ENCODE results near the gene POLE3.

DNA sequence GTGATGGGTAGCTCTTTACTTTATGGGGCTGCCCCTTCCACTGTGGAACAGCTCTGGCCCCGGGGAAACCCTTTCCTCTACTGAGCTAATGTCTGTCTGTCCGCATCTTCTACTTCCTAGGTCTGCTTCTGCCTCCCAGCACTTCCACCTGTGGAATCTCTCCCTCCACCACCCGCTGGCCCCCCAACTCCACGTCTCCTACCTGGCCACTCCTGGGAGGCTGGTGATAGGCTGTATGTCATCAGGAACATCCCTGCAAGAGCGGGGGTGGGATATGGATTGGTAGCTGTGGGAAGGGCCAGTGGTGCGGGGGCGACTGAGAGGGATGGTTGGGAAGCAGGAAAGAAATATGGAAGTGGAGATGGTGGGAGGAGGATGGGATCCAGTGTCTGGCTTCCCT lies 18.6 kb downstream of the POLE3 start:
- no peak for TF ChIP-seq CTCF (conservative IDR thresholded peaks at IDR 0.05; ENCODE audit: low read length)
- TF ChIP-seq EZH2phosphoT487 (IDR thresholded peaks at IDR 0.05; ENCODE audit: borderline replicate concordance): no peak

Measured in Loucy (cell line).